ENCODE data around the gene ERFL. TPM values are rescaled to one million over a fixed set of nuclear protein-coding genes. Genes with fewer than 3 reads are reported as not detected.

ERFL gene
- polyA plus RNA-seq, 12 donors = 0.08 to 0.18 (median 0.11) TPM; not detected in 4

- DNase-seq = no peak
Measured at GRCh38 chr19:41898235-41898634, 30.0 kb downstream of the ERFL start.

GRCh38 chr19:41897820-41898219 is 30.4 kb downstream of the ERFL start:
- DNase-seq = no peak

GRCh38 chr19:41897181-41897580 is 31.1 kb downstream of the ERFL start:
- no peak for DNase-seq

GRCh38 chr19:41896581-41896942 is 31.7 kb downstream of the ERFL start:
- DNase-seq = no peak

- DNase-seq = no peak
Measured at GRCh38 chr19:41895745-41896580, 32.3 kb downstream of the ERFL start.

- DNase-seq = no peak
Measured at GRCh38 chr19:41894350-41894749, 33.9 kb downstream of the ERFL start.

GRCh38 chr19:41893899-41894298 is 34.4 kb downstream of the ERFL start:
- no peak for DNase-seq

GRCh38 chr19:41892173-41892902 is 35.9 kb downstream of the ERFL start:
- DNase-seq = no peak

- DNase-seq = no peak
Measured at GRCh38 chr19:41890936-41891335, 37.3 kb downstream of the ERFL start.

- no peak for DNase-seq
Measured at GRCh38 chr19:41889896-41890295, 38.4 kb downstream of the ERFL start.

- DNase-seq = no peak
Measured at GRCh38 chr19:41888926-41889325, 39.3 kb downstream of the ERFL start.

- no peak for DNase-seq
Measured at GRCh38 chr19:41887711-41888382, 40.4 kb downstream of the ERFL start.

GRCh38 chr19:41886761-41887710 is 41.2 kb downstream of the ERFL start:
- DNase-seq = no peak

GRCh38 chr19:41883821-41884733 is 44.2 kb downstream of the ERFL start:
- peak; percentile 92 for DNase-seq

GRCh38 chr19:41883463-41883820 is 44.8 kb downstream of the ERFL start:
- no peak for DNase-seq

GRCh38 chr19:41882568-41883462 is 45.4 kb downstream of the ERFL start, which contains the start of gene ARHGEF1:
ARHGEF1 (plus strand) TSS chr19:41883184; CDS start chr19:41888083, 4,899 bp downstream.
- no peak for DNase-seq

- no peak for DNase-seq
Measured at GRCh38 chr19:41880329-41880708, 47.9 kb downstream of the ERFL start.

GRCh38 chr19:41879670-41880328 is 48.5 kb downstream of the ERFL start:
- DNase-seq = no peak

GRCh38 chr19:41879080-41879479 is 49.2 kb downstream of the ERFL start:
- no peak for DNase-seq

All from muscle of arm (tissue), 12 donors.